ENCODE results near the gene TAS1R1.
"Not testable (repeated sequence)": the region's sequence is repeated elsewhere in the genome, so short reads cannot be mapped to it uniquely, and the experiment has no call there.

The TAS1R1 gene

DNA sequence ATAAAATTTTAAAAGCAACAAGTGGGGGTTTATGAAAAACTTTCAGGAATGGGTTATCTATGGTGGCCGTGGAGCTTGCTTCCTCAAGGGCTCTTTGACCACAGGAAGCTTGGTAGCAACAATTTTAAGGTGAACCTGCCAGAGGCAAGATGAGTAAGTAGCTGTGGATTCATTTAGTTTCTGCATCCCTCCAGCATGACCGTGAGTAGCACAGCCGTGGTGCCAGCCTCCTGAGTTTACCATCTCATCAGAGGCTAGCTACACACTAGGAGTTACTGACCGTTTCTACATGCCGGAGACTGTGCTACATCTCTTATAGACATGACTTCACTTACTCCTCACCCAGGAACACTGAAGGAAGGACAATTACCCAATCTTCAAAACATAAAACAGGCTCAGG lies 33.6 kb upstream of the TAS1R1 start:
- DNase-seq (ENCODE audit: low read depth): no peak

DNA sequence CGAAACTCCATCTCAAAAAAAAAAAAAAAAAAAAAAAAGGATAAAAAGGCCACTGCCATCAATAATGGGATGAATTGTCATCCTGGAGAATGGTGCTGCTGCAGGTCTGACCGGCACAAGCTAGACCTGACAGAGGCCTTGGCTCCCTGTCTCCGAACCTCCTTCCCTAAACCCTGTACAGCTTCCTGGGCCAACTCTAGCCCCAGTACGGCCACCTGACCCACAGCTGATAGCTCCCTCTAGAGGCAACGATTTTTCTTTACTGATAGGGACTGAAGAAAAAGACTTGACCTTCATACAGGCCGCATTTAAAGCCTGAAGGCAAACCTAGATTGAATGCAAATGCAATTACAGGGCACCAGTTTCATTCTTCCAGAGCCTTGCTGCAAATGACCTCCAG lies 31.5 kb upstream of the TAS1R1 start:
- DNase-seq (ENCODE audit: low read depth): no peak

DNA sequence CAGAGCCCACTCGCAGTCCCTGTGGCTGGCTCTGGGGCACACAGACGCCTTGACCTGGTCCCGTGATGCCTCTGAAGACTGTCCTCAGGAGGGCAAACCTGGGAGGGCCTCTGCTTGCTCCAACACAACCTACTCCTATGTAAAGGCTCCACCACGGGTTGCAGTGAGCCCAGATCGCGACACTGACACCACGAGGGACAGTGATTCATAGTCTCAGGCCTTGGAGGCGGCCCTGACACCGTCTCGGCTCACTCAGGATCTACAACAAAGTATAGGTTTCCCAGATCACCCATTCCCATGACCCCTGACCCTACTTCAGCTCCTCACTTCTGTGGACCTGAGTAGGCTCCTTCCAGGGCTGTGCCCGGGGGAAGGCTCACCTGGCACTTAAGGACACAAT lies 28.8 kb upstream of the TAS1R1 start:
- no peak for DNase-seq (ENCODE audit: low read depth)

DNA sequence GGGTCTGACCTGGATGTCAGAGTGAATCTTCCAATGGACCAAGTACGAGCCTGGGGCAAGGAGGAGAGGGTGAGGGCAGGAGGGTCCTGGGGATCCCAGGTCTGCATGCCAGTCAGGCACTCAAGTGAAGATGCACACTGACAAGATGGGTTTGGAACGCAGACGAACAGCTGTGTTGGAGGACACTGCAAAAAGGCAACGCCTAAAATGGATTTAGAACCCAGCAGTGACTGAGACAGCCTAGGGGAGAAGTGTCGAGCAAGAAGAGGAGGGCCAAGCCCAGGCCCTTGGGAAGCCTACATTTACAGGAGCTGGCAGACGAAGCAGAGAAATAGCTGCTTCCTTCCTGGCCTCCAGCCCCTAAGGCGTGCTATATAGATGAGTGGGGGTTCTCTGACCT lies 26.6 kb upstream of the TAS1R1 start:
- no peak for DNase-seq (ENCODE audit: low read depth)

DNA sequence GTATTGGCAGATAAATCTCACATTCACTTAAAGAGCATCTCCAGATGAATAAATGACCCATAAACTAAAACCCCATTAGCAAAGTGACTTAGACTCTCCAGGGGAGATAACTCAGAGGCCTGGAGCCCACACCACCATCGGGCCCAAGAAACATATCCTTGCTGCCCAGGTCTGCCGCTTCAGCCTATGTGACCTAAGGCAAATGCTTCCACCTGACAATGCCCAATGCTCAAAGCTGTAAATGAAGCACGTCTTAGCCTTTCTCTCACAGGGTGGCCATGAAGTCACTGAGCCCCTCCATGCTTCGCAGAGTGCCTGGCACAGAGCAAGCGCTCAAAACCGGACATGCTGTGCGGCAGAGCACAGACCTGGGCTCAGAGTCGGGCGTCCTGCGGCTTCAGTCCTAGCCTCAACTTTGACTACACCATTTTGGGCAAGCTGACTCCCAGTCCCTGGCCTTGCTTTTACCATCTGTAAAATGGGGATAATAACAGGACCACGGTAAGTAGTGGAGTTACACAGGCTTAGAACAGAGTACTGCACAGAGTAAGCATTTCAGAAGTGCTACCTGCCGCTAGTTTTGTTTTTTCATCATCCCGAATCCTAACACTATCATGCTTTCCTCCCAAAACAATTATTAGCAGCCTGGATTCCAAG lies 24.5 kb upstream of the TAS1R1 start:
- no peak for DNase-seq (ENCODE audit: low read depth)

DNA sequence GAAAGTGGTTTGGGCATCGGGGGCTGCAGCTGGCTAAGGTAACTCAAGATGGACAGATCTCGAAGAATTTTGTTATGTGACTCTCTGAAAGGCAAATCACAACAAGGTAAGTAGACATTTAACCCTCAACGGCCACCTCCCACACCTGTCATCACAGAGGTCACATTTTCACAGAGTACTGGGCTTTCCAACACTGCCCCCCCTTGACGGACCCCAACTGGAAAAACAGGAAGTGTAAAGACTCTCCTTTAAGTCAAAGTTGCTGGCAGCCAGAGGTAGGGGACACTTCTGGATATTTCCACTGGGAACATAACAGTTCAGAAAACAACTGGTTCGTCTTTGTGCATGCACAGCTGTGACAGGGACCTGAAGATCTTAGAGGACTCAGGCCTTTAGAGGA lies 23.1 kb upstream of the TAS1R1 start:
- no peak for DNase-seq (ENCODE audit: low read depth)

DNA sequence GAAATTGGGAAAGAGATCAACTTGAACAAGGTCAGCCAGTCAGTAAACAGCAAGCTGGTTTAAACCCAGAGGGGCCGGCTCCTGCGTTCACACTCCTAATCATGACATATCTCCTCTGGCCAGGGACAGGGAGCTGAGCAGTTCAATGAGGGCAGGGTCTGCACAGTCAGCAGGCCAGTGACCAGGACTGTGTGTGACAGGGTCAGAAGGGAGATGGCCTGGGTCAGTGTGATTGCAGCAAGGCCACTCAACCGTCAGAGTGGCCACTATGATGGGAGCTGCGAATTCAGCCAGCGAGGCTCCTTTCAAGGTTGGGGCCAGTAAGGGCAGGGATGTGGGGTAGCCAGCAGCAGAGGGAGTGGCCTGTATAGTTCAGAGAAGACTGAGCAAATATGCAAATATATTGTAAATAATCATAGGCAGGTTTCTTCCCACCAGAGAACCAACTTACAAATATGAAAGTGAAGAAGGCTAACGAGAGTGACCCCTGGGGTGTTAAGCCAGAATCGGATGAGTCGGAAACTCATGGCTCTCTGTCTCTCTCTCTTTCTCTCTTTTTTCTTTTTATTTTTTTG lies 20.8 kb upstream of the TAS1R1 start:
- no peak for DNase-seq (ENCODE audit: low read depth)

DNA sequence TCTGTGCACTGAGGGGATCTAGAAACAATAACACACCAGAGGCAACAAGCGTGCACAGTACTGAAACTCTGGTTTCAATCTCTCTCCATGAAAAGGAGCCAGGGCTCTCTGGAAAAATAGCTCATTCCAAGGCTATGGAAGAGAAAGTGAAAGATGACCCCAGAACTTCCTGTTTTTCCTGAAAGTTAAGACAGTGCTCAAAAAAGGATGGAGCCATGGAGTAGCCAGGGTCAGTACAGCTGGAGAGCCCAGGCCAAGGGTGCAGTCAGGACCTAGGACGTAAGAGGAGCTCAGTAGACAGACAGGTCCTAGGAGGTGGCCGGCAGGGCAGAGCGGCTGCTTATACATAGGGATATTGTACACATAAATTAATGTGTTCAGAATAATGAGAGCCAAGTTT lies 19.9 kb upstream of the TAS1R1 start:
- DNase-seq (ENCODE audit: low read depth): no peak

DNA sequence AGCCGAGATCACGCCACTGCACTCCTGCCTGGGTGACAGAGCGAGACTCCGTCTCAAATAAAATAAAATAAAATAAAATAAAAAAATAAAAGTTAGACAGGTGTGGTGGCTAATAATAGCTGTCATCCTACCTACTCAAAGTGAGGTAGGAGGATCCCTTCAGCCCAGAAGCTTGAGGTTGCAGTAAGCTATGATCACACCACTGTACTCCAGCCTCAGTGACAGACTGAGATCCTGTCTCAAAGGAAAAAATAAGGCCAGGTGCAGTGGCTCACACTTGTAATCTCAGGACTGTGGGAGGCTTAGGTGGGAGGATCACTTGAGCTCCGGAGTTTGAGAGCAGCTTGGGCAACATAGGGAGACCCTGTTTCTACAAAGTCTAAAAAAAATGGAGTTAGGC lies 18.8 kb upstream of the TAS1R1 start:
- no peak for DNase-seq (ENCODE audit: low read depth)

DNA sequence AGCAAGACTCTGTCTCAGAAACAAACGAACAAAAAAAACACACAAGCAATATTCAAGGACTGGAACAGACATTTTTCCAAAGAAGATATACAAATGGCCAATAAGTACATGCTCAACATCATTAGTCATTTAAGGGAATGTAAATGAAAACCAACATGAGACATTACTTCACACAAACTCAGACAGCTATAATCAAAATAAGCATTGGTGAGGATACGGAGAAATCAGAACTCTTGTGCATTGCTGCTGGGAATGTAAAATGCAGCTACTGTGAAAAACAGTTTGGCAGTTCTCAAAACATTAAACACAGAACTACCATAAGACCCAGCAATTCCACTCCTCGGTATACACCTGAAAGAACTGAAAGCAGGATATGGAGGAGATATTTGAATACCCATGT lies 16.2 kb upstream of the TAS1R1 start:
- peak; percentile 74 for DNase-seq (ENCODE audit: low read depth)

DNA sequence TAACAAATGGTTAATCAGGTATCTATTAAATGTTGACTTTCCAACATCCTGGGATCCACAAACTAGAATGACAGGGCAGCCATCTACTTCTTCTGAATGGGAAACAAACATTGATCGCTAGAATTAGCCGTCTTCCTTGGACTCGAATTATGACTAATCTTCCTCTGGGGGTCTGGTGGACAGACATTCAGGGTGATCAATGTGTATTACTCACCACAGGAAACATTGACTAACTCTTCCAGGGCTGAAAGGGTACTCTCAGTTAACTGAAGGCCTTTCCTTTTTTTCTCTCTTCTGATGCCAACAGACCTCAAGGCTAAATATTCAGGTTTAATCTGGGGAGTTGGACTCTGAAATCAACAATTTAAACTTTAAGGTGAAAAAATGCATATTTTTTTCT lies 10.3 kb upstream of the TAS1R1 start:
- DNase-seq (ENCODE audit: low read depth): peak; percentile 53

DNA sequence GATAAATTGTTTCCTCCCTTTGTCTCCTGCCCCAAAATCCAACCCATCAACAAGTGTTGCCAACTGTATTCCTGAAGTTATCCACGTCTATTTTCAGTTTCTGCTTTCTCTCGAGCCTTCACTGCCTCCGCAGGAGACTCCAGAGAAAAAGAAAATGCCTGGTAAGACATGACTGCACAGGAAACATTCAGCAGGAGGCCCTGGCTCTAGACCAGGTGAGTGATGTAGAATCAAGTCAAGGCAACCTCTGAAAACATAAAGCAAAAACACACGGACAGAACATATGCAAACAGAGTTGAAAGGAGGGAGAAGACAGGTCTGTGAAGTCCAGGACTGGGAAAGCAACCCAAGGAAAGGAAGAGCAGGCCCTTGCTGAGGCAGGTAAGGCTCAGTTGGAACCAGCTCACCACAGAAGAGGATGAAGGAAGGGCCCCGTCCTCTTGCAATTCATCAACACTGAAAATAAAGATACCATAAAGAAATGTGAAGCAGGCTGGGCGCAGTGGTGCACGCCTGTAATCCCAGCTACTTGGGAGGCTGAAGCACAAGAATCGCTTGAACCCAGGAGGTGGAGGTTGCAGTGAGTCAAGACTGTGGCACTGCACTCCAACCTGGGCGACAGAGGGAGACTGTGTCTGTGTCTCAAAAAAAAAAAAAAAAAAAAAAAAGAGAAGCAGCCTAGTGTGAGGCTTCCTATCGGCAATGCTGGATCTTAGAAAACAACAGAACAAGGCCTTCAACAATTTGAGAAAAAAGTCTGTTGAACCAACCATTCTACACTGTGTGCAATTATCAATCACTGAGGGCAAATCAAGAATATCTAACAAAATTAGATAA lies 9.6 kb upstream of the TAS1R1 start:
- no peak for DNase-seq (ENCODE audit: low read depth)

DNA sequence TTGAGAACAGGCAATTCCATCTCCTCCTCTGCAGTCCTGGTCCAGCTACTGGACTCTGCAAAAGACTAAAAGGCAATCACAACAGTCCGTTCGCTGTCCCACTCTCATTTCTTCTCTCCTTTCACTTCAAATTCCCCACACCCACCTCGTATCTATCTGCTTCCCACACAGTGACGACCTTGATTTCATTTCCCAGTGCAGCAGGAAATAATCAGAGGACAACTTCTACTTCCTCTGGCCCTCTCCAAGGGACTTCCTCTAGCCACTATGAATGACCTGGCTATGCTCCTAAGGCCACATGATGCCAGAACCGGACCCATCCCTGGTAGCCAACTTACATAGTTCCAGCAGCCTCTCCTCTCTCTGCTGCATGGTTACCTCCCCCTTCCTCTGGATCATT lies 8.8 kb upstream of the TAS1R1 start:
- DNase-seq (ENCODE audit: low read depth): no peak

DNA sequence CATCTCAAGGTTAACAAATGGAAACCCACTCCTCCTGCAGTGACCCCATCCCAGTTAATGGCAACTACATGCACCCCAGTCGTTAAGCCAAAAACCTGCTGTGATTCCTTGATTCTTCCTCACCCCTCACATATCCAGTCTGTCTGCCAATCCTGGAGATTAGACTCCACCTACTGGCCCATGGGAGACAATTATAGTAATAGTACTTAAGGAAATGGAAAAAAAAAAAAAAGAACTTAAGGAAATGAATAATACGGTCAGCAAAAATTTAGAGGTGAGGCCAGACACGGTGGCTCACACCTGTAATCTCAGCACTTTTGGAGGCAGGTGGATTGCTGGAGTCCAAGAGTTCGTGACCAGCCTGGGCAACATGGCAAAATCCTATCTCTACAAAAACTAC lies 7.8 kb upstream of the TAS1R1 start:
- DNase-seq (ENCODE audit: low read depth): no peak

DNA sequence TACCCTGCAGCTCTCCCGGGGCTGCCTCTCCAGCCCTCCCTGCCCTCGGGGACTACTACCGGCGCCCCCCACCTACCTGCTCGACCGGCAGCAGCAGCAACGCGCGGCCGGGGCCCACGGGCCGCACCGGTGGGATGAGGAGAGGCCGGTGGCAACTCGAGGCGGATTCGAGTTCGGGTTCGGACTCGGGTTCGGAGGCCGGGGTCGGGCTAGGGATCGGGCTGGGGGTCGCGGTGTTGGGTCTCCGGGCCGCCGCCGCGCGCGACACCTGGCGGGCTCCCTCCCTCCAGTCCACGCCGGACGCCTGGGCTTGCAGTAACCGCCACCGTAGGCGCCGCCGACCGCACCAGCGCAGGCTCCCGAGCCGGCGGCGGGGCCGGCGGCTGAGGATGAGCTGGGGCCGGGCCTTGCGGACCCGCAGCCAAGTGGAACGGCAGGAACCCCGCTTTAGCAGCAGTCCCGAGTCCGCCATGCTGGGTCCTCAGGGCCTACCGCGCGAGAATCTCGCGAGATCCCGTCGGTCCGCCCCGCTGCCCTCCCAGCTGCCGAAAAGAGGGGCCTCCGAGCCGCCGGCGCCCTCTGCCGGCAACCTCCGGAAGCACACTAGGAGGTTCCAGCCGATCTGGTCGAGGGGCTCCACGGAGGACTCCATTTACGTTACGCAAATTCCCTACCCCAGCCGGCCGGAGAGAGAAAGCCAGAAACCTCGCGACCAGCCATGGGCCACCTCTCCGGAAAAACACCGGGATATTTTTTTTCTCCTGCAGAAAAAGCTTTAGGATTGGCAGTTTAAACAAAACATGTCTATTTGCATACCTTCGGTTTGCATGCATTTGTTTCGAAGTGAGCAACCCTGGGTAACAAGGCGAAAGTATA lies 838 bp upstream of the TAS1R1 start, which contains the start of gene NOL9:
Gene NOL9, minus strand, starts transcription at position 483 of the 876 bp plus-strand sequence. Its CDS starts 11 bp downstream, at position 472.
- peak; percentile 44 for DNase-seq (ENCODE audit: low read depth)

DNA sequence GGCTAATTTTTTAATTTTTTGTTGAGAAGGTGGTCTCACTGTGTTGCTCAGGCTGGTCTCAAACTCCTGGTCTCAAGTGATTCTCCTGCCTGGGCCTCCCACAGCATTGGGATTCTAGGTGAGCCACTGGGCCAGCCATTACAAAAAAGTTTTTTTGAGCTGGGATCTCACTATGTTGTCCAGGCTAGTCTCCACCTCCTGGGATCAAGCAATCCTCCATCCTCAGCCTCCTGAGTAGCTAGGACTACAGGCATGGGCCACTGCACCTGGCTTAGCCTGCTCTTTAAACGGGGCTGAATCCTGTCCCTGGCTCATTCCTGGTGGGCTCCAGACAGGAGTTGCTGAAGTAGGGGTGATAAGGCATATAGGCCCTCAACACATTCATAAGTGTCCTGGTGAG lies 2.5 kb downstream of the TAS1R1 start:
- no peak for DNase-seq (ENCODE audit: low read depth)

DNA sequence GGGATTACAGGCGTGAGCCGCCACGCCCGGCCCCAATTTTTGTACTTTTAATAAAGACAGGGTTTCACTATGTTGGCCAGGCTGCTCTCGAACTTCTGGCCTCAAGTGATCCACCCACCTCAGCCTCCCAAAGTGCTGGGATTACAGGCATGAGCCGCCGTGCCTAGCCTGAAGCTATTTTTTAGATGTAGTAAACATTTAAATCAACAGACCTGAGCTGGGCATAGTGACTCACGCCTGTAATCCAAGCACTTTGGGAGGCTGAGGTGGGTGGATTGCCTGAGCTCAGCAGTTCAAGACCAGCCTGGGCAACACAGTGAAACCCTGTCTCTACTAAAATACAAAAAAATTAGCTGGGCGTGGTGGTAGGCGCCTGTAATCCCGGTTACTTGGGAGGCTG lies 4.1 kb downstream of the TAS1R1 start:
- DNase-seq (ENCODE audit: low read depth): not testable (repeated sequence)

DNA sequence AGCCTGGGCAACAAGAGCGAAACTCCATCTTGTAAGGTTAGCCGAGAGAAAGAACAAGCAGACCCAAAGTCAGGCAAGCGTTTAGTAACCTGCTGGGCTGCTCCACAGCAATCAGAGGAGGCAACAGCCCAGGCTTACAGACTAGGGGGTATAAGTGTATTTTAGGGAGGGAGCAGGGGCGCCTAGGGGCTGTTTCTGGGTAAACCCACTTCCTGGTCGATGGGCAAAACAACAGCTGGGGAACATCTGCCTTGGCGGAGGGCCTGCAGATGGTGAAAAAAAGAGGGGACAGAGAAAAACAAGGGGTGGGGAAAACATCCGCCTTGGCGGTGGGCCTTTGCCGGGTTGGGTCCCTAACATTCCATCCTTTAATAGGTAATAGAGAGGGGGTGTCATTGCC lies 5.2 kb downstream of the TAS1R1 start:
- no peak for DNase-seq (ENCODE audit: low read depth)

DNA sequence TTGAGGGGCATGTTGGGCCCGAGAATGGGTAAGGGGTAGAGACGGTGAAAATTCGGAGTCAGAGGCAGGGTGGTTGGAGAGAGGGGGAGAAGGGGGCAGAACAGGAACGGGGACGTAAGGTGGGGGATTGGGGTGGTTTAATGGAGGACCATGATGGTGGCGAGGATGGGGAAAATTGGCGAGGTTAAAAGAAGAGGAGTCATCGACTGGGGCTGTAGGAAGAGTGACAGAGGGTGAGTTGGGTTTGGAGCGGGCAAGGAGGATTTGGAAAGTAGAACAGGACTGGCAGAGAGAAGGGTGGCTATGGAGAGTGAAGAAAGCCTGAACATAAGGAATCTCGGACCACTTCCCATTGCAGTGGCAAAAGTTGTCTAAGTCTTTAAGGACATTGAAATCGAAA lies 13.9 kb downstream of the TAS1R1 start:
- no peak for DNase-seq (ENCODE audit: low read depth)

DNA sequence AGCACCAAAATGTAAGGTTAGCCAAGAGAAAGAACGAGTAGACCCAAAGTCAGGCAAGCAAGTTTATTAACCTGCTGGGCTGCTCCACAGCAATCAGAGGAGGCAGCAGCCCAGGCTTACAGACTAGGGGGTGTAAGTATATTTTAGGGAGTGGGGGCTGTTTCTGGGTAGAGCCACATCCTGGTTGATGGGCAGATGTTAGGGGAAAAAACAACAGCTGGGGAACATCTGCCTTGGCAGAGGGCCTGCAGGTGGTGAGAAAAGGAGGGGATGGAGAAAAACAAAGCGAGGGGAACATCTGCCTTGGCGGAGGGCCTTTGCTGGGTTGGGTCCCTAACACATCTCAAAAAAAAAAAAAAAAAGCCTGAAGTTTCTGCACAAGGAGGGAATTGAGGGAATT lies 15.0 kb downstream of the TAS1R1 start:
- DNase-seq (ENCODE audit: low read depth): no peak

DNA sequence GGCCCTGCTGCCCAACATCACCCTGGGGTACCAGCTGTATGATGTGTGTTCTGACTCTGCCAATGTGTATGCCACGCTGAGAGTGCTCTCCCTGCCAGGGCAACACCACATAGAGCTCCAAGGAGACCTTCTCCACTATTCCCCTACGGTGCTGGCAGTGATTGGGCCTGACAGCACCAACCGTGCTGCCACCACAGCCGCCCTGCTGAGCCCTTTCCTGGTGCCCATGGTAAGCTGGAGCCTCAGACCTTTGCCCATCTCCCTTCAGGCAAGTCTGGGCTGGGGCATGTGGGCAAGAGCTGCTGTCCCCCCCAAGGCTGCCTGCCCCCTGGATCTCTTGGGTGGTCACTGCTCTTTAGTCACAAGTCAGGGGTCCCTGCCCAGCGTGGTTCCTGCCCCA lies 15.9 kb downstream of the TAS1R1 start:
- no peak for DNase-seq (ENCODE audit: low read depth)

DNA sequence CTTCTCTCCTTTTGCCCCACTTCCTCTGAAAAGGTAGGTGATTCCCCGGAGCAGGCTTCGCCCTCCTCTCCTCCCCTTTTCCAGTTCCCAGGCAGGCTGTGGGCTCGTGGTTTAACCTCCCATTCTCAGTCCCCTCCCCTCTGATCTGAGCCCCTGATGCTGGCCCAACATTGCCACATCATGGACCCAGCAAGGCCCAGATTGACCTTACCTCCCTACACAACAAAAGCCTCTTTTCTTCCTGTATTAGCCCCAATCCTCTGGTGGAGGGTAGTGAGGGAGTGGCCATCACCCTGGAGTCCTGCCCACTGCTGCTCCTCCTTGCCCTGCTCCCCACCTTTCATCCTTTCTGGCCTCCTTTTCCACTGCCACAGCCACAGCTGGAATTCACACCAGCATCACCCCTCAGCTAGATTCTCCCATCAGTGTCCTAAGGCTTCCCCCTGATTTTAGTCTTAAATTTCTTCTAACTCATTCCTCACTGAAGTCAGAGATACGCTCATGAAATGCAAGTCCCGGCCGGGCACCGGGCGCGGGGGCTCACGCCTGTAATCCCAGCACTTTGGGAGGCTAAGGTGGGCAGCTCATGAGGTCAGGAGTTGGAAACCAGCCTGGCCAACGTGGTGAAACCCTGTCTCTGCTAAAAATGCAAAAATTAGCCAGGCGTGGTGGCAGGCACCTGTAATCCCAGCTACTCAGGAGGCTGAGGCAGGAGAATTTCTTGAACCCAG lies 17.7 kb downstream of the TAS1R1 start:
- no peak for DNase-seq (ENCODE audit: low read depth)
